ENCODE results near the gene PLTP. TPM values are rescaled to one million over a fixed set of nuclear protein-coding genes. Genes with fewer than 3 reads are reported as not detected.
A peak's percentile ranks its signal among the peaks of the same experiment; 100 is the strongest.

The PLTP gene
- total and polyA plus RNA-seq, 2 donors (not counting 3 experiments of a cell fraction or from before 2014, with no cell fraction given) = 62.1 to 118 TPM

- TF ChIP-seq MAX (IDR thresholded peaks at IDR 0.05; ENCODE audit: insufficient read depth, insufficient read length) (peak; percentile 96), FOS (IDR thresholded peaks at IDR 0.05; ENCODE audit: borderline replicate concordance, insufficient read depth, low read length) (no peak), POLR2AphosphoS5 (IDR thresholded peaks at IDR 0.05; ENCODE audit: insufficient read depth, low read depth, low read length) (peak; percentile 75), GATA2 (IDR thresholded peaks at IDR 0.05; ENCODE audit: insufficient read depth, insufficient read length, low read depth, low read length) (no peak), POLR2A (IDR thresholded peaks at IDR 0.05; ENCODE audit: low read depth, low read length) (peak; percentile 74), CTCF (IDR thresholded peaks at IDR 0.05; ENCODE audit: extremely low read depth in 1 of 2, insufficient read depth in 1 of 2, low read depth in 1 of 2, low read length in 2 of 2) (no peak), JUN (IDR thresholded peaks at IDR 0.05; ENCODE audit: borderline replicate concordance, insufficient read depth, insufficient read length, low read depth) (no peak), EZH2 (IDR thresholded peaks at IDR 0.05; ENCODE audit: borderline replicate concordance, low read depth, low read length, severe bottlenecking) (no peak), MYC (IDR thresholded peaks at IDR 0.05; ENCODE audit: low read depth, low read length) (no peak)
- Histone ChIP-seq H3K4me3 (replicated peaks in 1 of 3; ENCODE audit: insufficient read depth in 1 of 3, low read depth in 1 of 3, low read length in 3 of 3) (peak within 1 kb of the TSS; percentile 47 to 81 (median 57)), H3K4me1 (ENCODE audit: control insufficient read depth, extremely low read depth, insufficient read depth, low read length) (peaks cover 22% of the 10 kb centered on the region), H2AFZ (ENCODE audit: low read depth, low read length) (peak within 1 kb of the TSS; percentile 61), H3K4me2 (ENCODE audit: insufficient read depth, low read length) (peak within 1 kb of the TSS; percentile 73), H3K79me2 (ENCODE audit: control insufficient read depth, insufficient read depth, low read length) (no peaks in the 10 kb centered on the region), H3K27ac (ENCODE audit: insufficient read depth, low read depth, low read length) (peak within 1 kb of the TSS; percentile 50), H3K9ac (replicated peaks; ENCODE audit: extremely low read depth, insufficient read depth, low read length) (peak within 1 kb of the TSS; percentile 65), H4K20me1 (replicated peaks; ENCODE audit: control insufficient read depth, extremely low read depth, insufficient read depth, low read length) (no peaks in the 10 kb centered on the region), H3K9me3 (replicated peaks; ENCODE audit: control insufficient read depth, insufficient read depth, low read length) (no peaks in the 10 kb centered on the region), H3K9me1 (replicated peaks; ENCODE audit: control insufficient read depth, extremely low read depth, insufficient read depth, low read length) (no peaks in the 10 kb centered on the region), H3K36me3 (ENCODE audit: control insufficient read depth in 2 of 2, extremely low read depth in 1 of 2, insufficient read depth in 2 of 2, low read length in 2 of 2) (peaks cover 0 to 19% of the 10 kb centered on the region in 2 experiments), H3K27me3 (ENCODE audit: control insufficient read depth in 2 of 2, insufficient read depth in 2 of 2, low read length in 2 of 2) (no peaks in the 10 kb centered on the region)
- FAIRE-seq (peak; percentile 92), DNase-seq (ENCODE audit: low read depth, low spot score) (peak; percentile 88)
- CTCF ChIA-PET = interaction anchor here (0.7 to 4.9 kb wide), 15 partner anchors 10 to 931 kb away, joined by 3 to 50 read pairs (median 7); partner anchors contain the start of genes PCIF1, PLTP, TOMM34 and ZNF335
- intact Hi-C loops (cut with micrococcal nuclease) (loop anchor here (1.0 to 2.0 kb wide), 8 partner anchors 19 to 92 kb away; partner anchors contain the start of genes ACOT8, PCIF1 and ZSWIM3), dilution Hi-C loops (cut with MboI; ENCODE audit: extremely low pct_ligation_motif_present, low sequenced_read_pairs) (no loop called here)
- POLR2A ChIA-PET = interaction anchor here (0.9 to 3.5 kb wide), 5 partner anchors 9 to 69 kb away, joined by 3 to 26 read pairs (median 3); partner anchors contain the start of genes PCIF1, PLTP and ZSWIM1
- TSS peak; percentile 35 for BruUV-seq (replicated peaks)
These were observed 20.7 kb downstream of the PLTP start, which contains the start of the genes CTSA and NEURL2 for GRCh38 chr20:45890985-45891983. Gene CTSA, plus strand, starts transcription at chr20:45891335. Its CDS starts 234 bp downstream, at chr20:45891569. Gene NEURL2, minus strand, starts transcription at chr20:45891208. Its CDS starts 217 bp downstream, at chr20:45890991.
